ENCODE data around the gene CD300LG. TPM values are rescaled to one million over a fixed set of nuclear protein-coding genes. Genes with fewer than 3 reads are reported as not detected.

The CD300LG gene
- total and polyA plus RNA-seq, 4 donors = 1.1 to 6.8 (median 2.5) TPM

GRCh38 chr17:43814714-43815113 is 32.3 kb upstream of the CD300LG start:
- 28 to 30% methylated on average over 1 of the region's 1 CpG for WGBS, 2 donors
- no peak for TF ChIP-seq CTCF (IDR thresholded peaks at IDR 0.05; ENCODE audit: control extremely low read depth, extremely low read depth)
- peaks cover 9 to 34% (median 22%) of the 10 kb centered on the region in 4 donors for H3K36me3 ChIP-seq (ENCODE audit: control insufficient read depth in 4 of 4, insufficient read depth in 4 of 4, low read length in 4 of 4)

GRCh38 chr17:43816336-43817320 is 30.3 kb upstream of the CD300LG start:
- DNase-seq (no peak), ATAC-seq (ENCODE audit: insufficient read depth, low FRiP score) (no peak)
- no peaks in the 10 kb centered on the region for H3K27me3 ChIP-seq (ENCODE audit: control insufficient read depth in 3 of 3, insufficient read depth in 3 of 3, low read length in 2 of 3)
- H3K36me3 ChIP-seq (ENCODE audit: control insufficient read depth in 4 of 4, insufficient read depth in 4 of 4, low read length in 4 of 4) = peaks cover 5 to 27% (median 18%) of the 10 kb centered on the region in 4 donors
- no peak overlapping the region for H3K27ac ChIP-seq (ENCODE audit: low read depth in 1 of 2, low read length in 1 of 2)
- 92 to 94% methylated on average over 24 of the region's 24 CpGs for WGBS, 2 donors
- H3K4me3 ChIP-seq = no peak overlapping the region
- no peak overlapping the region for H3K9ac ChIP-seq (ENCODE audit: insufficient read depth in 1 of 2, low read length in 2 of 2)
- H3K4me1 ChIP-seq (ENCODE audit: control insufficient read depth in 5 of 5, insufficient read depth in 5 of 5, low read length in 5 of 5) = peaks cover 0 to 3% (median 0%) of the 10 kb centered on the region in 5 donors
- no peak for TF ChIP-seq CTCF (IDR thresholded peaks at IDR 0.05; ENCODE audit: control extremely low read depth, extremely low read depth)
- no peaks in the 10 kb centered on the region for H3K9me3 ChIP-seq (ENCODE audit: control insufficient read depth in 4 of 4, insufficient read depth in 3 of 4, low read length in 3 of 4)

More at GRCh38 chr17:43814714-43815113, 32.3 kb upstream of the CD300LG start:
- no peak for DNase-seq
- no peak overlapping the region for H3K4me3 ChIP-seq
- ATAC-seq (ENCODE audit: insufficient read depth, low FRiP score) = no peak
- H3K27me3 ChIP-seq (ENCODE audit: control insufficient read depth in 3 of 3, insufficient read depth in 3 of 3, low read length in 2 of 3) = no peaks in the 10 kb centered on the region
- no peak overlapping the region for H3K27ac ChIP-seq (ENCODE audit: low read depth in 1 of 2, low read length in 1 of 2)
- H3K9me3 ChIP-seq (ENCODE audit: control insufficient read depth in 4 of 4, insufficient read depth in 3 of 4, low read length in 3 of 4) = no peaks in the 10 kb centered on the region
- H3K4me1 ChIP-seq (ENCODE audit: control insufficient read depth in 5 of 5, insufficient read depth in 5 of 5, low read length in 5 of 5) = no peaks in the 10 kb centered on the region
- no peak overlapping the region for H3K9ac ChIP-seq (ENCODE audit: insufficient read depth in 1 of 2, low read length in 2 of 2)

GRCh38 chr17:43817826-43818225 is 29.1 kb upstream of the CD300LG start:
- no peak overlapping the region for H3K9ac ChIP-seq (ENCODE audit: insufficient read depth in 1 of 2, low read length in 2 of 2)
- no peak for ATAC-seq (ENCODE audit: insufficient read depth, low FRiP score)
- TF ChIP-seq CTCF (IDR thresholded peaks at IDR 0.05; ENCODE audit: control extremely low read depth, extremely low read depth) = no peak
- 95 to 99% methylated on average over 9 of the region's 9 CpGs for WGBS, 2 donors
- no peaks in the 10 kb centered on the region for H3K27me3 ChIP-seq (ENCODE audit: control insufficient read depth in 3 of 3, insufficient read depth in 3 of 3, low read length in 2 of 3)
- H3K4me3 ChIP-seq = no peak overlapping the region
- DNase-seq = no peak
- H3K9me3 ChIP-seq (ENCODE audit: control insufficient read depth in 4 of 4, insufficient read depth in 3 of 4, low read length in 3 of 4) = no peaks in the 10 kb centered on the region
- H3K27ac ChIP-seq (ENCODE audit: low read depth in 1 of 2, low read length in 1 of 2) = no peak overlapping the region
- peaks cover 5 to 22% (median 16%) of the 10 kb centered on the region in 4 donors for H3K36me3 ChIP-seq (ENCODE audit: control insufficient read depth in 4 of 4, insufficient read depth in 4 of 4, low read length in 4 of 4)
- H3K4me1 ChIP-seq (ENCODE audit: control insufficient read depth in 5 of 5, insufficient read depth in 5 of 5, low read length in 5 of 5) = peaks cover 0 to 7% (median 0%) of the 10 kb centered on the region in 5 donors
